WTC11 (cell line): Measurements from ENCODE around the gene ITGB4. TPM values are rescaled to one million over a fixed set of nuclear protein-coding genes. Genes with fewer than 3 reads are reported as not detected.

ENCODE experiments used
- ATAC-seq: fragments of 200-7000 bp; cut with Tn5 transposase; 2 replicates; pipeline ENCODE4 v1.10.0; 2021; ENCODE audit warnings: mild to moderate bottlenecking, moderate library complexity
- CTCF ChIA-PET: fragments of 300-600 bp; sonication (Branson Sonifier 250); formaldehyde crosslinking; loops from one replicate; lab custom pipeline; 2021; ENCODE audit warnings: antibody characterized with exemption; lab: Charles Lee
- POLR2A ChIA-PET: fragments of 350-600 bp; sonication (Branson Sonifier 250); formaldehyde crosslinking; loops from one replicate; lab custom pipeline; 2021; ENCODE audit warnings: antibody characterized with exemption; lab: Charles Lee
- DNase-seq: peaks from one replicate; pipeline ENCODE4 v3.0.0; 2021; ENCODE audit warnings: low spot score
- H3K27ac Mint-ChIP-seq: 2 replicates; pipeline ENCODE4 v1.8.0; 2021; ENCODE audit warnings: mixed read lengths
- H3K27me3 Mint-ChIP-seq: 2 replicates; pipeline ENCODE4 v1.8.0; 2021; ENCODE audit warnings: low read depth, mild to moderate bottlenecking, moderate library complexity, mixed read lengths
- H3K36me3 Mint-ChIP-seq: 2 replicates; pipeline ENCODE4 v1.8.0; 2021; ENCODE audit warnings: mixed read lengths
- H3K4me1 Mint-ChIP-seq: 2 replicates; pipeline ENCODE4 v1.8.0; 2022; ENCODE audit warnings: mixed read lengths
- H3K4me3 Mint-ChIP-seq: 2 replicates; pipeline ENCODE4 v1.8.0; 2021; ENCODE audit warnings: mild to moderate bottlenecking, moderate library complexity, mixed read lengths
- H3K9me3 Mint-ChIP-seq: 2 replicates; pipeline ENCODE4 v1.8.0; 2021; ENCODE audit warnings: mixed read lengths
- CREB1 ChIP-seq: sonication (generic); formaldehyde crosslinking; IDR thresholded peaks from 2 replicates; pipeline ENCODE4 v1.8.0; 2023; ENCODE audit warnings: mild to moderate bottlenecking, missing genetic modification reagents
- EMX1 ChIP-seq: fragments of 250-450 bp; sonication (Bioruptor Pico); IDR thresholded peaks from 2 replicates; pipeline ENCODE4 v1.8.0; 2021; ENCODE audit warnings: mild to moderate bottlenecking
- ETV6 ChIP-seq: sonication (generic); formaldehyde crosslinking; IDR thresholded peaks from 2 replicates; pipeline ENCODE4 v1.8.1; 2022; ENCODE audit warnings: mild to moderate bottlenecking, missing genetic modification reagents
- GRHL2 ChIP-seq: fragments of 250-450 bp; sonication (Bioruptor Pico); IDR thresholded peaks from 2 replicates; pipeline ENCODE4 v1.8.0; 2022; ENCODE audit warnings: mild to moderate bottlenecking, moderate library complexity; ENCODE audit not compliant: insufficient replicate concordance, severe bottlenecking
- IRF2 ChIP-seq: sonication (generic); formaldehyde crosslinking; IDR thresholded peaks from 2 replicates; pipeline ENCODE4 v1.8.0; 2022; ENCODE audit warnings: low read depth, missing genetic modification reagents, borderline replicate concordance
- NFE2L1 ChIP-seq: sonication (generic); formaldehyde crosslinking; IDR thresholded peaks from 2 replicates; pipeline ENCODE4 v1.8.1; 2023; ENCODE audit warnings: missing genetic modification reagents
- RELA ChIP-seq: sonication (generic); formaldehyde crosslinking; IDR thresholded peaks from 2 replicates; pipeline ENCODE4 v1.8.1; 2022; ENCODE audit warnings: missing genetic modification reagents, mild to moderate bottlenecking, borderline replicate concordance
- total RNA-seq: library from RNA; stranded (reverse); gene quantifications from 3 replicates; pipeline ENCODE4 v1.2.3, GENCODE V29; 2021
- TF ChIP-seq, protein P1 (sequence below): fragments of 250-450 bp; sonication (Bioruptor Pico); IDR thresholded peaks from 2 replicates; pipeline ENCODE4 v1.9.0; 2021; ENCODE audit warnings: mild to moderate bottlenecking, borderline replicate concordance
- TF ChIP-seq, protein P2 (sequence below): fragments of 250-450 bp; sonication (Bioruptor Pico); IDR thresholded peaks from 2 replicates; pipeline ENCODE4 v1.9.0; 2021; ENCODE audit warnings: moderate library complexity, mild to moderate bottlenecking, inconsistent platforms, borderline replicate concordance
- TF ChIP-seq, protein P3 (sequence below): sonication (generic); formaldehyde crosslinking; IDR thresholded peaks from 2 replicates; pipeline ENCODE4 v1.8.1; 2023; ENCODE audit warnings: mild to moderate bottlenecking, missing genetic modification reagents, borderline replicate concordance
- TF ChIP-seq, protein P4 (sequence below): fragments of 250-450 bp; sonication (Bioruptor Pico); IDR thresholded peaks from 2 replicates; pipeline ENCODE4 v2.1.2; 2022; ENCODE audit warnings: mild to moderate bottlenecking, moderate library complexity
- TF ChIP-seq, protein P5 (sequence below): sonication (generic); formaldehyde crosslinking; IDR thresholded peaks from 2 replicates; pipeline ENCODE4 v1.8.1; 2023; ENCODE audit warnings: mild to moderate bottlenecking, missing genetic modification reagents
- TF ChIP-seq, protein P6 (sequence below): sonication (generic); formaldehyde crosslinking; IDR thresholded peaks from 2 replicates; pipeline ENCODE4 v1.8.1; 2023; ENCODE audit warnings: mild to moderate bottlenecking, missing genetic modification reagents, moderate library complexity

The ITGB4 gene
- total RNA-seq, 1 experiment from 2014 or later: 9.5 TPM

DNA sequence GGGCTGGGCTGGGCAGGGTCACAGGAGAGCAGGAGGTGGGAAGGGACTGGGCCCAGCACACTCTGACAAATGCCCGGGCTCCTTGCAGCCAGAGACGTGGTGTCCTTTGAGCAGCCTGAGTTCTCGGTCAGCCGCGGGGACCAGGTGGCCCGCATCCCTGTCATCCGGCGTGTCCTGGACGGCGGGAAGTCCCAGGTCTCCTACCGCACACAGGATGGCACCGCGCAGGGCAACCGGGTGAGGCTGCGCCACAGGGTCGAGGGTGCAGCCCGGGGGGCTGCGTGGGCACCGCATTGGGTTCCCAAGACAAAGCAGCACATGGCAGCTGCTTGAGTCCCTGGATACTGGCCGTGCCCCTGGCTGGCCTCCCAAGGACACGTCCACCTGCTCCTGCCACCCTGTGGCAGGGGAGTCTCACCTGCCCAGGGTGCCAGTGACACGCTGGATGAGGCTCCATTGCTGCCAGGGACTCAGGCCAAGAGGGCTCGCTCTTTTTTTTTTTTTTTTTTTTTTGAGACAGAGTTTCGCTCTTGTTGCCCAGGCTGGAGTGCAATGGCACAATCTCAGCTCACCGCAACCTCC lies 22.5 kb downstream of the ITGB4 start:
- ATAC-seq: no peak
- H3K27ac Mint-ChIP-seq: no peak overlapping the region
- DNase-seq: no peak
- no peaks in the 10 kb centered on the region for H3K4me1 Mint-ChIP-seq
- TF ChIP-seq, protein P1, sequence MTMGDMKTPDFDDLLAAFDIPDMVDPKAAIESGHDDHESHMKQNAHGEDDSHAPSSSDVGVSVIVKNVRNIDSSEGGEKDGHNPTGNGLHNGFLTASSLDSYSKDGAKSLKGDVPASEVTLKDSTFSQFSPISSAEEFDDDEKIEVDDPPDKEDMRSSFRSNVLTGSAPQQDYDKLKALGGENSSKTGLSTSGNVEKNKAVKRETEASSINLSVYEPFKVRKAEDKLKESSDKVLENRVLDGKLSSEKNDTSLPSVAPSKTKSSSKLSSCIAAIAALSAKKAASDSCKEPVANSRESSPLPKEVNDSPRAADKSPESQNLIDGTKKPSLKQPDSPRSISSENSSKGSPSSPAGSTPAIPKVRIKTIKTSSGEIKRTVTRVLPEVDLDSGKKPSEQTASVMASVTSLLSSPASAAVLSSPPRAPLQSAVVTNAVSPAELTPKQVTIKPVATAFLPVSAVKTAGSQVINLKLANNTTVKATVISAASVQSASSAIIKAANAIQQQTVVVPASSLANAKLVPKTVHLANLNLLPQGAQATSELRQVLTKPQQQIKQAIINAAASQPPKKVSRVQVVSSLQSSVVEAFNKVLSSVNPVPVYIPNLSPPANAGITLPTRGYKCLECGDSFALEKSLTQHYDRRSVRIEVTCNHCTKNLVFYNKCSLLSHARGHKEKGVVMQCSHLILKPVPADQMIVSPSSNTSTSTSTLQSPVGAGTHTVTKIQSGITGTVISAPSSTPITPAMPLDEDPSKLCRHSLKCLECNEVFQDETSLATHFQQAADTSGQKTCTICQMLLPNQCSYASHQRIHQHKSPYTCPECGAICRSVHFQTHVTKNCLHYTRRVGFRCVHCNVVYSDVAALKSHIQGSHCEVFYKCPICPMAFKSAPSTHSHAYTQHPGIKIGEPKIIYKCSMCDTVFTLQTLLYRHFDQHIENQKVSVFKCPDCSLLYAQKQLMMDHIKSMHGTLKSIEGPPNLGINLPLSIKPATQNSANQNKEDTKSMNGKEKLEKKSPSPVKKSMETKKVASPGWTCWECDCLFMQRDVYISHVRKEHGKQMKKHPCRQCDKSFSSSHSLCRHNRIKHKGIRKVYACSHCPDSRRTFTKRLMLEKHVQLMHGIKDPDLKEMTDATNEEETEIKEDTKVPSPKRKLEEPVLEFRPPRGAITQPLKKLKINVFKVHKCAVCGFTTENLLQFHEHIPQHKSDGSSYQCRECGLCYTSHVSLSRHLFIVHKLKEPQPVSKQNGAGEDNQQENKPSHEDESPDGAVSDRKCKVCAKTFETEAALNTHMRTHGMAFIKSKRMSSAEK (CRISPR knock-in tag): no peak
- TF ChIP-seq EMX1 (CRISPR knock-in tag): no peak
- no peaks in the 10 kb centered on the region for H3K9me3 Mint-ChIP-seq
- no peak overlapping the region for H3K4me3 Mint-ChIP-seq
- H3K27me3 Mint-ChIP-seq: no peaks in the 10 kb centered on the region
- H3K36me3 Mint-ChIP-seq: no peaks in the 10 kb centered on the region
- ChIA-PET POLR2A (no interaction called here), CTCF (interaction anchor here (0.7 to 1.8 kb wide), 2 partner anchors 18 to 142 kb away, joined by 3 to 8 read pairs; no protein-coding TSS in a partner anchor)

DNA sequence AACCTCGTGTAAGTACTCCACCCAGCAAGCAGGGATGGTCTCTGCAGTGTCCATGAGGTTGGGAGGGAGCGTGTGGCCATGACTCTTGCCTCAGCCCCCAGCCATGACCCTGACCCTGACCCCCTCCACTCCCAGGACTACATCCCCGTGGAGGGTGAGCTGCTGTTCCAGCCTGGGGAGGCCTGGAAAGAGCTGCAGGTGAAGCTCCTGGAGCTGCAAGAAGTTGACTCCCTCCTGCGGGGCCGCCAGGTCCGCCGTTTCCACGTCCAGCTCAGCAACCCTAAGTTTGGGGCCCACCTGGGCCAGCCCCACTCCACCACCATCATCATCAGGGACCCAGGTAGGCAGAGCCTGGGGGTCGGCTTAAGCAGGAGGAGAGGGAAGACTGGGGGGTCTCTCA lies 27.4 kb downstream of the ITGB4 start:
- no peak overlapping the region for H3K4me3 Mint-ChIP-seq
- 0 out of 2 replicates have a peak, but pooled peaks cover 3% of the 10 kb centered on the region for H3K27me3 Mint-ChIP-seq
- no peaks in the 10 kb centered on the region for H3K36me3 Mint-ChIP-seq
- ATAC-seq: no peak
- ChIA-PET POLR2A (interaction anchor here (0.6 kb wide), 1 partner anchor 84 kb away, joined by 8 read pairs; no protein-coding TSS in a partner anchor), CTCF (interaction anchor here (0.7 to 9.4 kb wide), 28 partner anchors 11 to 791 kb away, joined by 3 to 318 read pairs (median 12); partner anchors contain the start of genes GALK1, ITGB4, RECQL5 and SAP30BP)
- H3K9me3 Mint-ChIP-seq: no peaks in the 10 kb centered on the region
- TF ChIP-seq, protein P2, sequence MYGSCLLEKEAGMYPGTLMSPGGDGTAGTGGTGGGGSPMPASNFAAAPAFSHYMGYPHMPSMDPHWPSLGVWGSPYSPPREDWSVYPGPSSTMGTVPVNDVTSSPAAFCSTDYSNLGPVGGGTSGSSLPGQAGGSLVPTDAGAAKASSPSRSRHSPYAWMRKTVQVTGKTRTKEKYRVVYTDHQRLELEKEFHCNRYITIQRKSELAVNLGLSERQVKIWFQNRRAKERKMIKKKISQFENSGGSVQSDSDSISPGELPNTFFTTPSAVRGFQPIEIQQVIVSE (CRISPR knock-in tag): no peak
- no peak for TF ChIP-seq CREB1 (CRISPR knock-in tag)
- TF ChIP-seq NFE2L1 (CRISPR knock-in tag): no peak
- TF ChIP-seq, protein P3, sequence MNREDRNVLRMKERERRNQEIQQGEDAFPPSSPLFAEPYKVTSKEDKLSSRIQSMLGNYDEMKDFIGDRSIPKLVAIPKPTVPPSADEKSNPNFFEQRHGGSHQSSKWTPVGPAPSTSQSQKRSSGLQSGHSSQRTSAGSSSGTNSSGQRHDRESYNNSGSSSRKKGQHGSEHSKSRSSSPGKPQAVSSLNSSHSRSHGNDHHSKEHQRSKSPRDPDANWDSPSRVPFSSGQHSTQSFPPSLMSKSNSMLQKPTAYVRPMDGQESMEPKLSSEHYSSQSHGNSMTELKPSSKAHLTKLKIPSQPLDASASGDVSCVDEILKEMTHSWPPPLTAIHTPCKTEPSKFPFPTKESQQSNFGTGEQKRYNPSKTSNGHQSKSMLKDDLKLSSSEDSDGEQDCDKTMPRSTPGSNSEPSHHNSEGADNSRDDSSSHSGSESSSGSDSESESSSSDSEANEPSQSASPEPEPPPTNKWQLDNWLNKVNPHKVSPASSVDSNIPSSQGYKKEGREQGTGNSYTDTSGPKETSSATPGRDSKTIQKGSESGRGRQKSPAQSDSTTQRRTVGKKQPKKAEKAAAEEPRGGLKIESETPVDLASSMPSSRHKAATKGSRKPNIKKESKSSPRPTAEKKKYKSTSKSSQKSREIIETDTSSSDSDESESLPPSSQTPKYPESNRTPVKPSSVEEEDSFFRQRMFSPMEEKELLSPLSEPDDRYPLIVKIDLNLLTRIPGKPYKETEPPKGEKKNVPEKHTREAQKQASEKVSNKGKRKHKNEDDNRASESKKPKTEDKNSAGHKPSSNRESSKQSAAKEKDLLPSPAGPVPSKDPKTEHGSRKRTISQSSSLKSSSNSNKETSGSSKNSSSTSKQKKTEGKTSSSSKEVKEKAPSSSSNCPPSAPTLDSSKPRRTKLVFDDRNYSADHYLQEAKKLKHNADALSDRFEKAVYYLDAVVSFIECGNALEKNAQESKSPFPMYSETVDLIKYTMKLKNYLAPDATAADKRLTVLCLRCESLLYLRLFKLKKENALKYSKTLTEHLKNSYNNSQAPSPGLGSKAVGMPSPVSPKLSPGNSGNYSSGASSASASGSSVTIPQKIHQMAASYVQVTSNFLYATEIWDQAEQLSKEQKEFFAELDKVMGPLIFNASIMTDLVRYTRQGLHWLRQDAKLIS: no peak
- TF ChIP-seq, protein P1 (CRISPR knock-in tag): no peak
- TF ChIP-seq RELA: no peak
- TF ChIP-seq, protein P4, sequence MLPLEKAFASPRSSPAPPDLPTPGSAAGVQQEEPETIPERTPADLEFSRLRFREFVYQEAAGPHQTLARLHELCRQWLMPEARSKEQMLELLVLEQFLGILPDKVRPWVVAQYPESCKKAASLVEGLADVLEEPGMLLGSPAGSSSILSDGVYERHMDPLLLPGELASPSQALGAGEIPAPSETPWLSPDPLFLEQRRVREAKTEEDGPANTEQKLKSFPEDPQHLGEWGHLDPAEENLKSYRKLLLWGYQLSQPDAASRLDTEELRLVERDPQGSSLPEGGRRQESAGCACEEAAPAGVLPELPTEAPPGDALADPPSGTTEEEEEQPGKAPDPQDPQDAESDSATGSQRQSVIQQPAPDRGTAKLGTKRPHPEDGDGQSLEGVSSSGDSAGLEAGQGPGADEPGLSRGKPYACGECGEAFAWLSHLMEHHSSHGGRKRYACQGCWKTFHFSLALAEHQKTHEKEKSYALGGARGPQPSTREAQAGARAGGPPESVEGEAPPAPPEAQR (CRISPR knock-in tag): no peak
- TF ChIP-seq, protein P5, sequence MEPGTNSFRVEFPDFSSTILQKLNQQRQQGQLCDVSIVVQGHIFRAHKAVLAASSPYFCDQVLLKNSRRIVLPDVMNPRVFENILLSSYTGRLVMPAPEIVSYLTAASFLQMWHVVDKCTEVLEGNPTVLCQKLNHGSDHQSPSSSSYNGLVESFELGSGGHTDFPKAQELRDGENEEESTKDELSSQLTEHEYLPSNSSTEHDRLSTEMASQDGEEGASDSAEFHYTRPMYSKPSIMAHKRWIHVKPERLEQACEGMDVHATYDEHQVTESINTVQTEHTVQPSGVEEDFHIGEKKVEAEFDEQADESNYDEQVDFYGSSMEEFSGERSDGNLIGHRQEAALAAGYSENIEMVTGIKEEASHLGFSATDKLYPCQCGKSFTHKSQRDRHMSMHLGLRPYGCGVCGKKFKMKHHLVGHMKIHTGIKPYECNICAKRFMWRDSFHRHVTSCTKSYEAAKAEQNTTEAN (CRISPR knock-in tag): no peak
- TF ChIP-seq, protein P6, sequence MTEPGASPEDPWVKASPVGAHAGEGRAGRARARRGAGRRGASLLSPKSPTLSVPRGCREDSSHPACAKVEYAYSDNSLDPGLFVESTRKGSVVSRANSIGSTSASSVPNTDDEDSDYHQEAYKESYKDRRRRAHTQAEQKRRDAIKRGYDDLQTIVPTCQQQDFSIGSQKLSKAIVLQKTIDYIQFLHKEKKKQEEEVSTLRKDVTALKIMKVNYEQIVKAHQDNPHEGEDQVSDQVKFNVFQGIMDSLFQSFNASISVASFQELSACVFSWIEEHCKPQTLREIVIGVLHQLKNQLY: no peak
- TF ChIP-seq ETV6 (CRISPR knock-in tag): no peak
- no peak for TF ChIP-seq GRHL2 (CRISPR knock-in tag)
- TF ChIP-seq IRF2 (CRISPR knock-in tag): no peak
- DNase-seq: no peak
- no peak overlapping the region for H3K27ac Mint-ChIP-seq
- H3K4me1 Mint-ChIP-seq: no peaks in the 10 kb centered on the region
